Glutamatergic neuron (in vitro differentiated cells): ENCODE results near the gene SLC23A2. TPM values are rescaled to one million over a fixed set of nuclear protein-coding genes. Genes with fewer than 3 reads are reported as not detected.
"Not testable (repeated sequence)": the region's sequence is repeated elsewhere in the genome, so short reads cannot be mapped to it uniquely, and the experiment has no call there.

ENCODE experiments used
- DNase-seq: peaks from one replicate; pipeline ENCODE4 v3.0.0; 2022
- H3K27ac Mint-ChIP-seq: one replicate; pipeline ENCODE4 v1.8.0; 2020; ENCODE audit warnings: mild to moderate bottlenecking, mixed read lengths, inconsistent platforms; ENCODE audit not compliant: unreplicated experiment
- H3K27me3 Mint-ChIP-seq: one replicate; pipeline ENCODE4 v1.8.0; 2020; ENCODE audit warnings: mild to moderate bottlenecking, moderate library complexity, mixed read lengths, inconsistent platforms; ENCODE audit not compliant: unreplicated experiment
- H3K36me3 Mint-ChIP-seq: one replicate; pipeline ENCODE4 v1.8.0; 2020; ENCODE audit warnings: mild to moderate bottlenecking, mixed read lengths, inconsistent platforms; ENCODE audit not compliant: unreplicated experiment
- H3K4me1 Mint-ChIP-seq: one replicate; pipeline ENCODE4 v1.8.0; 2020; ENCODE audit warnings: mild to moderate bottlenecking, low read depth, mixed read lengths, inconsistent platforms; ENCODE audit not compliant: unreplicated experiment
- H3K4me3 Mint-ChIP-seq: one replicate; pipeline ENCODE4 v1.8.0; 2020; ENCODE audit warnings: mild to moderate bottlenecking, mixed read lengths, inconsistent platforms; ENCODE audit not compliant: unreplicated experiment
- H3K9me3 Mint-ChIP-seq: one replicate; pipeline ENCODE4 v1.8.0; 2020; ENCODE audit warnings: mild to moderate bottlenecking, moderate library complexity, mixed read lengths, inconsistent platforms; ENCODE audit not compliant: unreplicated experiment
- total RNA-seq: library from RNA; stranded (reverse); fragmentation: NEBNext Ultra II Directional; extraction: Animal tissue kit (Norgen Biotek cat#: 25700); gene quantifications from one replicate; pipeline ENCODE4 v1.2.1, GENCODE V29; 2021; ENCODE audit not compliant: unreplicated experiment
- TF ChIP-seq, protein P1 (sequence below): fragments of 200-600 bp; sonication (generic); IDR thresholded peaks from one replicate; pipeline ENCODE4 v1.5.0; 2021; ENCODE audit not compliant: partially characterized antibody, unreplicated experiment

Gene SLC23A2
- total RNA-seq, 1 donor from 2014 or later, result 20.4 TPM

DNA sequence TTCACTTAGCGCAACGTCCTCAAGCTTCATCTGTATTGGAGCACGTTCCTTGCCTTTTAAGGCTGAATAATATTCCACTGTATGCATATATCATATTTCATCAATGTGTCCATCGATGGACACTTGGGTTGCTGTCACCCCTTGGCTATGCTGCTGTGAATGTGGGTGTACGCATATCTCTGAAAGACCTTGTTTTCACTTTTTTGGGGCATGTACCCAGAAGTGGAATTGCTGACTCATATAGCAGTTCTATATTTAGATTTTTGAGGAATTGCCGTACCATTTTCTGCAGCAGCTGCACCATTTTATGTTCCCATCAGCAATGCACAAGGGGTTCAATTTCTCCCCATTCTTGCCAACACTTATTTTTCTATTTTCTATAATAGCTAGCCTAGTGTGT, 22.8 kb upstream of the SLC23A2 start:
- no peaks in the 10 kb centered on the region for H3K36me3 Mint-ChIP-seq
- H3K27ac Mint-ChIP-seq, result no peak overlapping the region
- H3K27me3 Mint-ChIP-seq, result peaks cover 1% of the 10 kb centered on the region
- no peak for DNase-seq
- TF ChIP-seq, protein P1, sequence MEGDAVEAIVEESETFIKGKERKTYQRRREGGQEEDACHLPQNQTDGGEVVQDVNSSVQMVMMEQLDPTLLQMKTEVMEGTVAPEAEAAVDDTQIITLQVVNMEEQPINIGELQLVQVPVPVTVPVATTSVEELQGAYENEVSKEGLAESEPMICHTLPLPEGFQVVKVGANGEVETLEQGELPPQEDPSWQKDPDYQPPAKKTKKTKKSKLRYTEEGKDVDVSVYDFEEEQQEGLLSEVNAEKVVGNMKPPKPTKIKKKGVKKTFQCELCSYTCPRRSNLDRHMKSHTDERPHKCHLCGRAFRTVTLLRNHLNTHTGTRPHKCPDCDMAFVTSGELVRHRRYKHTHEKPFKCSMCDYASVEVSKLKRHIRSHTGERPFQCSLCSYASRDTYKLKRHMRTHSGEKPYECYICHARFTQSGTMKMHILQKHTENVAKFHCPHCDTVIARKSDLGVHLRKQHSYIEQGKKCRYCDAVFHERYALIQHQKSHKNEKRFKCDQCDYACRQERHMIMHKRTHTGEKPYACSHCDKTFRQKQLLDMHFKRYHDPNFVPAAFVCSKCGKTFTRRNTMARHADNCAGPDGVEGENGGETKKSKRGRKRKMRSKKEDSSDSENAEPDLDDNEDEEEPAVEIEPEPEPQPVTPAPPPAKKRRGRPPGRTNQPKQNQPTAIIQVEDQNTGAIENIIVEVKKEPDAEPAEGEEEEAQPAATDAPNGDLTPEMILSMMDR, result no peak
- H3K4me1 Mint-ChIP-seq, result no peaks in the 10 kb centered on the region
- peaks cover 2% of the 10 kb centered on the region for H3K9me3 Mint-ChIP-seq
- no peak overlapping the region for H3K4me3 Mint-ChIP-seq

DNA sequence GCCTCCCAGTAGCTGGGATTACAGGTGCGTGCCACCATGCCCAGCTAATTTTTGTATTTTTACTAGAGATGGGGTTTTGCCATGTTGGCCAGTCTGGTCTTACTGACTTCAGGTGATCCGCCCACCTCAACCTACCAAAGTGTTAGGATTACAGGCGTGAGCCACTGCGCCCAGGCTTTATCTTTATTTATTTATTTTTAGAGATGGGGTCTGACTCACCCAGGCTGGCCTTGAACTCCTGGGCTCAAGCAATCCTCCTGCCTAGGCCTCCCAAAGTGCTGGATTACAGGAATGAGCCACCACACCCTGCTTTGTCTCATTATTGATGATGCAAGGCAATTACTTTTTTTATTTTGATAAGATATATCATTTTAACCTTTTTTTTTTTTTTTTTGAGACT, 21.9 kb upstream of the SLC23A2 start:
- H3K4me3 Mint-ChIP-seq, result not testable (repeated sequence)

DNA sequence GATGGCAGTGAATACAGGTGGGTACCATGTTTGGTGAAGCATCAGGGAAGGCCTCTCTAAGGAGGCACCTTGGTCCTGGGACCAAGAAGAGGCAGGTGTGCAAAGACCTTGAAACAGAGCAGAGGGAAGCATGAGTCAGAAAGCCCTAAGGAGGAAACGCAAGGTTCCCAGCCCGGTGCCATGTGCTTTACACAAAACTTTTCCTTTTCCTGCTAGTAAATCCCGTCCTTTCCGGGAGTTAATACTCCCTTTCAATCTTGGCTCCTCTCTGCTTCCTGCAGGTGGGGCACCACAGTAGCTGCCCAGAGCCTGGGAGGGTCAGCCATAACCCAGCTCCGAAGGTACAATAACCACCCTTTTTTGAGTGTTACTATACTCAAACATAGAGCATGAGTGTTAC, 19.4 kb upstream of the SLC23A2 start:
- Mint-ChIP-seq H3K9me3 (peaks cover 2% of the 10 kb centered on the region), H3K27me3 (peaks cover 4% of the 10 kb centered on the region), H3K27ac (no peak overlapping the region), H3K36me3 (no peaks in the 10 kb centered on the region), H3K4me1 (no peaks in the 10 kb centered on the region), H3K4me3 (no peak overlapping the region)
- no peak for DNase-seq
- TF ChIP-seq, protein P1, result no peak

More for the DNA sequence above, 21.9 kb upstream of the SLC23A2 start:
- not testable (repeated sequence) for H3K36me3 Mint-ChIP-seq, H3K27ac Mint-ChIP-seq, DNase-seq, H3K27me3 Mint-ChIP-seq, H3K4me1 Mint-ChIP-seq, H3K9me3 Mint-ChIP-seq

DNA sequence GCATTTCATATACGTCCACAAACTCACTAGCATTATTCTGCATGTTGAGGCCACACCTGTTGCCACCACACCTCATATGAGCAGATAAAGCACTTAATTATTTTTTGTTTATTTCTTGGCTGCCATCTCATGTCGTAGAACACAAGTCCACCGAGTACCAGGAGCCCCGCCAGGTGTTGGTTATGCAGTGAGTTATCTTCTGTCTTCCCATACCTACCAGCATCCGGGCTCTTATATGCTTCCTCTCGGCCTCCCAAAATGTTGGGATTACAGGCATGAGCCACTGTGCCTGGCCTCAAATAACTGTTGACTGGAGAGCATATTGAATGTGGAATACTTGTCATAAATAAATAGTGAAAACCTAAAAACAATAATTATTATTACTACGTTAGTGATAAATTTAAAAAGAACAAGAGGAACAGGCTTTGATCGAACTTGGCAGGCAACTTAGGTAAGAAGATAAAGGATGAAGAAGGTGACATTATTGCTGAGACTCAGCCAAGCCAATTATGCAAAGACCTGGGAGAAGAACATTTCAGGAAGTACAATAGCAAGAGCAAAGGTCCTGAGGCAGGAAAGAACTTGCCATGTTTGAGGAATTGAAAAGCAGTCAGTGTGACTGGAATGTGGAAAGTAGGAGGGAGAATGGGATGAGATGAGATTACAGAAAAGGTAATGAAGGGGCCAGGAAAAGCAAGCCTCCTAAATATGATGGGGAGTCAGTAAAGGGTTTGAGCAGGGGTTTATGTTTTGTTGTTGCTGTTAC, 12.6 kb upstream of the SLC23A2 start:
- Mint-ChIP-seq H3K4me3 (no peak overlapping the region), H3K27me3 (peaks cover 6% of the 10 kb centered on the region), H3K27ac (no peak overlapping the region), H3K36me3 (no peaks in the 10 kb centered on the region), H3K9me3 (peaks cover 2% of the 10 kb centered on the region), H3K4me1 (no peaks in the 10 kb centered on the region)
- TF ChIP-seq, protein P1, result no peak
- no peak for DNase-seq

DNA sequence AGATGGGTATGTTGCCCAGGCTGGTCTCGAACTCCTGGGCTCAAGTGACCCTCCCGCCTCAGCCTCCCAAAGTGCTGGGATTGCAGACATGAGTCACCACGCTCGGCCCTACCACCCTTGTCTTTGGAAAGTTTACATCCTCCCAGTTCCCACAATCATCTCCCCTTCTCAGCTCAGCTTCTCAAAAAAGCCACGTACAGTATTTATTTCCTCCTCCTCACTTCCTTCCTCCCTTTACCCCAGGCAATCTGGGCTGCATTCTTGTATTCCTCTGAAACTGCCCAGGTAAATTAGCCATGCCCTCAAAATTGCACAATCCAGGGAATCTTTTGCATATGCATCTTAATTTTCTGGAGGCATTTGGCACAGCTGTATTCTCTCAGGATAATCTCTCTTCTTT, 7.4 kb upstream of the SLC23A2 start:
- Mint-ChIP-seq H3K4me3 (no peak overlapping the region), H3K36me3 (no peaks in the 10 kb centered on the region), H3K27ac (no peak overlapping the region), H3K27me3 (peaks cover 2% of the 10 kb centered on the region), H3K9me3 (no peaks in the 10 kb centered on the region), H3K4me1 (no peaks in the 10 kb centered on the region)
- DNase-seq, result no peak
- TF ChIP-seq, protein P1, result no peak
